Breast epithelium (tissue), 3 donors: ENCODE data around the gene ACTR2.

ENCODE experiments used
- POLR2A ChIP-seq: fragments of 450-650 bp; IDR thresholded peaks from one replicate; pipeline ENCODE4 v1.6.1; 2016; ENCODE audit warnings: antibody characterized with exemption, mild to moderate bottlenecking, moderate library complexity
- POLR2AphosphoS5 ChIP-seq, 3 donors: sonication (generic); formaldehyde crosslinking; IDR thresholded peaks; one replicate each; pipeline ENCODE4 v1.6.1; 2017; ENCODE audit warnings: antibody characterized with exemption in 3 of 3
- TF ChIP-seq, protein P1 (sequence below), 3 donors: fragments of 450-650 bp; IDR thresholded peaks; one replicate each; pipeline ENCODE4 v1.5.1; 2016 to 2017; ENCODE audit warnings: antibody characterized with exemption in 3 of 3, mild to moderate bottlenecking in 3 of 3, moderate library complexity in 3 of 3

DNA sequence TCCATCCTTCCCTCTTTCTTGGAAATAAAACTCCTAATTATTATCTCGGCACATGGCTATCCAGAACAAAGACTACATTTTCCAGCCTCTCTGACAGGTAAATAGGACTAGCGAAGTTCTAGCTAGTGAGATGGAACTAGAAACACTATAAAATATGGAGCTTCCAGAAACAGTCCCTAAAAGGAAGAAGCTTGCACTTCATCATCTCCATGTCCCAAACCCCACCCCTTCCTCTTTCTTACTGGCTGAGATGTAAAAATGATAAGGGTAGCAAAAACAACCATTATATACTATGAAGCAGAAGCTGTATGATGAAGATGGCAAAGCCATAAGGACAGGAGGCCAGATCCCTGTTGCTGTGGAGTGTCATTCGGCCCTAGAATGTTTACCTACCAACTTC is 11.7 kb upstream of the ACTR2 start:
- TF ChIP-seq POLR2A = no peak
- TF ChIP-seq, protein P1, sequence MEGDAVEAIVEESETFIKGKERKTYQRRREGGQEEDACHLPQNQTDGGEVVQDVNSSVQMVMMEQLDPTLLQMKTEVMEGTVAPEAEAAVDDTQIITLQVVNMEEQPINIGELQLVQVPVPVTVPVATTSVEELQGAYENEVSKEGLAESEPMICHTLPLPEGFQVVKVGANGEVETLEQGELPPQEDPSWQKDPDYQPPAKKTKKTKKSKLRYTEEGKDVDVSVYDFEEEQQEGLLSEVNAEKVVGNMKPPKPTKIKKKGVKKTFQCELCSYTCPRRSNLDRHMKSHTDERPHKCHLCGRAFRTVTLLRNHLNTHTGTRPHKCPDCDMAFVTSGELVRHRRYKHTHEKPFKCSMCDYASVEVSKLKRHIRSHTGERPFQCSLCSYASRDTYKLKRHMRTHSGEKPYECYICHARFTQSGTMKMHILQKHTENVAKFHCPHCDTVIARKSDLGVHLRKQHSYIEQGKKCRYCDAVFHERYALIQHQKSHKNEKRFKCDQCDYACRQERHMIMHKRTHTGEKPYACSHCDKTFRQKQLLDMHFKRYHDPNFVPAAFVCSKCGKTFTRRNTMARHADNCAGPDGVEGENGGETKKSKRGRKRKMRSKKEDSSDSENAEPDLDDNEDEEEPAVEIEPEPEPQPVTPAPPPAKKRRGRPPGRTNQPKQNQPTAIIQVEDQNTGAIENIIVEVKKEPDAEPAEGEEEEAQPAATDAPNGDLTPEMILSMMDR (IDR thresholded peaks at IDR 0.05) = no peak
- TF ChIP-seq POLR2AphosphoS5 (IDR thresholded peaks at IDR 0.05) = no peak
